HG03460 (cell line): ENCODE data around the gene DDX50.
"Not testable (repeated sequence)": the region's sequence is repeated elsewhere in the genome, so short reads cannot be mapped to it uniquely, and the experiment has no call there.

Source experiments
- ATAC-seq: cut with Tn5 transposase; IDR thresholded peaks from one replicate; pipeline ENCODE4 v1.9.1; 2021; ENCODE audit not compliant: unreplicated experiment

The DDX50 gene

GRCh38 chr10:68901105-68901927 is at the start of gene DDX50:
Gene DDX50 (plus strand): TSS chr10:68901315. CDS start chr10:68901385, 70 bp downstream.
- peak; percentile 97 for ATAC-seq

GRCh38 chr10:68856352-68856751 is 44.8 kb upstream of the DDX50 start:
- ATAC-seq, result no peak

GRCh38 chr10:68857005-68857404 is 44.1 kb upstream of the DDX50 start:
- no peak for ATAC-seq

GRCh38 chr10:68861253-68861652 is 39.9 kb upstream of the DDX50 start:
- no peak for ATAC-seq

GRCh38 chr10:68864611-68865010 is 36.5 kb upstream of the DDX50 start:
- ATAC-seq, result no peak

- not testable (repeated sequence) for ATAC-seq
Measured at GRCh38 chr10:68868173-68868572, 32.9 kb upstream of the DDX50 start.

- ATAC-seq, result no peak
Measured at GRCh38 chr10:68869623-68870022, 31.5 kb upstream of the DDX50 start.

- no peak for ATAC-seq
Measured at GRCh38 chr10:68870061-68870460, 31.1 kb upstream of the DDX50 start.

GRCh38 chr10:68870545-68871104 is 30.5 kb upstream of the DDX50 start:
- ATAC-seq, result no peak

GRCh38 chr10:68871105-68871711 is 29.9 kb upstream of the DDX50 start:
- no peak for ATAC-seq

GRCh38 chr10:68871731-68872342 is 29.3 kb upstream of the DDX50 start:
- ATAC-seq, result no peak

GRCh38 chr10:68876246-68877138 is 24.6 kb upstream of the DDX50 start:
- ATAC-seq, result no peak

- ATAC-seq, result no peak
Measured at GRCh38 chr10:68877482-68878110, 23.5 kb upstream of the DDX50 start.

- ATAC-seq, result no peak
Measured at GRCh38 chr10:68878496-68878895, 22.6 kb upstream of the DDX50 start.

- no peak for ATAC-seq
Measured at GRCh38 chr10:68879628-68880027, 21.5 kb upstream of the DDX50 start.

- ATAC-seq, result no peak
Measured at GRCh38 chr10:68880181-68880580, 20.9 kb upstream of the DDX50 start.

- ATAC-seq, result no peak
Measured at GRCh38 chr10:68895041-68895440, 6.1 kb upstream of the DDX50 start.

- no peak for ATAC-seq
Measured at GRCh38 chr10:68897336-68897741, 3.8 kb upstream of the DDX50 start.

GRCh38 chr10:68899186-68899745 is 1.8 kb upstream of the DDX50 start:
- ATAC-seq, result no peak
